ENCODE data around the gene TNS4.

Gene TNS4

GRCh38 chr17:40496634-40497420, 4.6 kb downstream of the TNS4 start:
- Histone ChIP-seq H2AFZ (ENCODE audit: low read depth) (no peak overlapping the region), H3K27me3 (ENCODE audit: insufficient read depth, low read depth) (no peaks in the 10 kb centered on the region; the same call in 1 of the 2 replicates), H3K79me2 (ENCODE audit: insufficient read depth, low read depth) (no peaks in the 10 kb centered on the region), H3K36me3 (ENCODE audit: insufficient read depth) (no peaks in the 10 kb centered on the region), H3K4me1 (ENCODE audit: low read depth, poor library complexity, severe bottlenecking) (no peaks in the 10 kb centered on the region), H3K4me3 (IDR thresholded peaks at IDR 0.05; ENCODE audit: insufficient read depth, low read depth, low read length) (no peak overlapping the region), H4K20me1 (ENCODE audit: insufficient read depth) (no peaks in the 10 kb centered on the region), H3K4me2 (no peak overlapping the region), H3K9ac (no peak overlapping the region), H3K27ac (no peak overlapping the region)
- TF ChIP-seq CTCF (conservative IDR thresholded peaks at IDR 0.05; ENCODE audit: low read depth, low read length) = no peak

- Histone ChIP-seq H3K27ac (no peak overlapping the region), H3K36me3 (ENCODE audit: insufficient read depth) (no peaks in the 10 kb centered on the region), H4K20me1 (ENCODE audit: insufficient read depth) (no peaks in the 10 kb centered on the region), H3K79me2 (ENCODE audit: insufficient read depth, low read depth) (no peaks in the 10 kb centered on the region), H3K9ac (no peak overlapping the region), H3K4me3 (IDR thresholded peaks at IDR 0.05; ENCODE audit: insufficient read depth, low read depth, low read length) (no peak overlapping the region), H3K27me3 (ENCODE audit: insufficient read depth, low read depth) (no peaks in the 10 kb centered on the region; the same call in 1 of the 2 replicates), H3K4me2 (no peak overlapping the region), H2AFZ (ENCODE audit: low read depth) (no peak overlapping the region), H3K4me1 (ENCODE audit: low read depth, poor library complexity, severe bottlenecking) (no peaks in the 10 kb centered on the region)
- no peak for TF ChIP-seq CTCF (conservative IDR thresholded peaks at IDR 0.05; ENCODE audit: low read depth, low read length)
These were observed 5.3 kb downstream of the TNS4 start for GRCh38 chr17:40496170-40496569.

- Histone ChIP-seq H3K4me1 (ENCODE audit: low read depth, poor library complexity, severe bottlenecking) (peaks cover 6% of the 10 kb centered on the region), H3K79me2 (ENCODE audit: insufficient read depth, low read depth) (no peaks in the 10 kb centered on the region), H3K4me2 (no peak overlapping the region), H3K9ac (no peak overlapping the region), H2AFZ (ENCODE audit: low read depth) (no peak overlapping the region), H3K4me3 (IDR thresholded peaks at IDR 0.05; ENCODE audit: insufficient read depth, low read depth, low read length) (no peak overlapping the region), H3K27me3 (ENCODE audit: insufficient read depth, low read depth) (no peaks in the 10 kb centered on the region; the same call in 1 of the 2 replicates), H3K27ac (no peak overlapping the region), H4K20me1 (ENCODE audit: insufficient read depth) (no peaks in the 10 kb centered on the region), H3K36me3 (ENCODE audit: insufficient read depth) (no peaks in the 10 kb centered on the region)
- TF ChIP-seq CTCF (conservative IDR thresholded peaks at IDR 0.05; ENCODE audit: low read depth, low read length) = no peak
These were observed 6.3 kb downstream of the TNS4 start for GRCh38 chr17:40495140-40495539.

- no peaks in the 10 kb centered on the region; the same call in 1 of the 2 replicates for H3K27me3 ChIP-seq (ENCODE audit: insufficient read depth, low read depth)
- H3K4me2 ChIP-seq = no peak overlapping the region
- no peaks in the 10 kb centered on the region for H3K79me2 ChIP-seq (ENCODE audit: insufficient read depth, low read depth)
- H4K20me1 ChIP-seq (ENCODE audit: insufficient read depth) = no peaks in the 10 kb centered on the region
- no peak for TF ChIP-seq CTCF (conservative IDR thresholded peaks at IDR 0.05; ENCODE audit: low read depth, low read length)
- peaks cover 11% of the 10 kb centered on the region for H3K4me1 ChIP-seq (ENCODE audit: low read depth, poor library complexity, severe bottlenecking)
- no peaks in the 10 kb centered on the region for H3K36me3 ChIP-seq (ENCODE audit: insufficient read depth)
- no peak overlapping the region for H3K27ac ChIP-seq
- no peak overlapping the region for H2AFZ ChIP-seq (ENCODE audit: low read depth)
- no peak overlapping the region for H3K4me3 ChIP-seq (IDR thresholded peaks at IDR 0.05; ENCODE audit: insufficient read depth, low read depth, low read length)
- H3K9ac ChIP-seq = no peak overlapping the region
These were observed 7.7 kb downstream of the TNS4 start for GRCh38 chr17:40493697-40494096.
